Activated T-cell treated with anti-CD3 and anti-CD28 coated beads for 24 hours (primary cell): ENCODE measurements around the gene PHKA1.
"Not testable (repeated sequence)": the region's sequence is repeated elsewhere in the genome, so short reads cannot be mapped to it uniquely, and the experiment has no call there.

Experiments
- DNase-seq: peaks from one replicate; pipeline ENCODE4 v3.0.0-alpha.2; 2020; ENCODE audit warnings: low read depth

Gene PHKA1

GRCh38 chrX:72666451-72666850 is 47.7 kb downstream of the PHKA1 start:
- DNase-seq: no peak

GRCh38 chrX:72663737-72664136 is 50.4 kb downstream of the PHKA1 start:
- DNase-seq: no peak

GRCh38 chrX:72662020-72662747 is 51.9 kb downstream of the PHKA1 start:
- DNase-seq: no peak

- DNase-seq: no peak
Measured at GRCh38 chrX:72659723-72660122, 54.4 kb downstream of the PHKA1 start.

GRCh38 chrX:72652082-72652481 is 62.0 kb downstream of the PHKA1 start:
- no peak for DNase-seq

GRCh38 chrX:72644946-72645345 is 69.2 kb downstream of the PHKA1 start:
- no peak for DNase-seq

GRCh38 chrX:72641611-72642010 is 72.5 kb downstream of the PHKA1 start:
- no peak for DNase-seq

- DNase-seq: no peak
Measured at GRCh38 chrX:72635930-72636329, 78.2 kb downstream of the PHKA1 start.

GRCh38 chrX:72634331-72634730 is 79.8 kb downstream of the PHKA1 start:
- DNase-seq: no peak

GRCh38 chrX:72630185-72630584 is 83.9 kb downstream of the PHKA1 start:
- DNase-seq: no peak

GRCh38 chrX:72624194-72624593 is 89.9 kb downstream of the PHKA1 start:
- DNase-seq: no peak

- DNase-seq: no peak
Measured at GRCh38 chrX:72621625-72622485, 92.3 kb downstream of the PHKA1 start.

- no peak for DNase-seq
Measured at GRCh38 chrX:72621163-72621562, 92.9 kb downstream of the PHKA1 start.

GRCh38 chrX:72620550-72621145 is 93.5 kb downstream of the PHKA1 start:
- peak; percentile 22 for DNase-seq

- no peak for DNase-seq
Measured at GRCh38 chrX:72609313-72609712, 104.8 kb downstream of the PHKA1 start.

GRCh38 chrX:72604705-72605104 is 109.4 kb downstream of the PHKA1 start:
- no peak for DNase-seq

- no peak for DNase-seq
Measured at GRCh38 chrX:72604112-72604511, 110.0 kb downstream of the PHKA1 start.

GRCh38 chrX:72591038-72591437 is 123.1 kb downstream of the PHKA1 start:
- DNase-seq: not testable (repeated sequence)

GRCh38 chrX:72584163-72584562 is 129.9 kb downstream of the PHKA1 start:
- DNase-seq: no peak

GRCh38 chrX:72576141-72576894 is 137.8 kb downstream of the PHKA1 start:
- DNase-seq: no peak

- no peak for DNase-seq
Measured at GRCh38 chrX:72573158-72573511, 141.0 kb downstream of the PHKA1 start.
